ENCODE data around the gene CSF1R. TPM values are rescaled to one million over a fixed set of nuclear protein-coding genes. Genes with fewer than 3 reads are reported as not detected.

Gene CSF1R
- polyA plus RNA-seq, 1 of the 3 experiments (the other 2 are of a cell fraction), result 0.25 TPM

DNA sequence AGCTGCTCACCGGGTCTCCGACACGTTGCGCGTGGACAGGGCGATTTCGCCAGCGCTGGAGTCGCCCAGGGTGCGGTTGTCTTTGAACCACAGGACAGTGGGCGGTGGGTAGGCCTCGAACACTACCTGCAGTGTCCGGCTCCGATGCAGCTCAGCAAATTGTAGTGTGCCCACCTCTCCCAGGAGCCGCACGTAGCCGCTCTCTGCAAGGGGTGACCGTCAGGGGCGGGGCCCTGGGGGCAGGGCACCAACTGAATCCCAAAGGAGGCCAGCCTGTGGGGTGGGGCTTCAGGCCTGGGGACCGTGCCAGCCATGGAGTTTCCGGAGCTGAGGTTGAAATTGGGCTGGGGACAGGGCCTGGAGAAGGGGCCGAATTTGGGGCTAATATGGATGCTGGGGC, 46.4 kb upstream of the CSF1R start (continued):
- no peak for TF ChIP-seq TCF12 (IDR thresholded peaks at IDR 0.05)

DNA sequence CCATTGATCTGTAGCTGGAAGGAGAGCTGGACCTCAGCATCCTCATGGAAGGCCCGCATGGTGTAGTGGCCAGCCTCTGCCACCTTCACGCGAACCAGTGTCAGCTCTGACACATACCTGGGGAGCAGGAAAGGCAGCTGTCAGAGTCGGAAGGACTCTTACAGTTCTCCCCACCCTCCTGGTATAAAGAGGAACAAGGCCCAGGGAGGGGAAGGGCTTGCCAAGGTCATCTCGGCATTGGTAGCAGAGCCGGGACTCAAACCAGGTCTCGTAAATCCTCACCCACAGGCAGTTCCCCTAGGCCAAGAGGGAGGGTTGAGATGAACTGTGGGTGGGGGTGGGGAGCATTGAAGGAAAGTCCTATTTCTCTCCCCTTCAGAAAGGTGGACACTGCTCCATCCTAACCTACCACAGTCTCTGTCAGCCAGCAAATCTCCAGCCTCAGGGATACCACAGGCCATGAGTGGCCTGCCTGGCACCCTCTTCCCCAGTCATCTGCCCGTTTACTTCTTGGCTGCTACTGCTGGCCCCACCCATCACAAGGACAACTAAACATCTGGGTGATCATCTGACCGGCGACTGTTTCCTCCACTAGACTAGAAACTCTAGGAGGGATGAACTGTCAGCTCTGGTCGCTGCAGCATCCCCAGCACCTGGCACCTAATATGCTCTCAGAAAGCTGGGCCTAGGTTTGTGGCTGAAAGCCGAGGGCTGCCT, 45.8 kb upstream of the CSF1R start:
- Histone ChIP-seq H3K9me2 (no peaks in the 10 kb centered on the region), H3K27me3 (ENCODE audit: insufficient read depth) (no peaks in the 10 kb centered on the region), H3K36me3 (replicated peaks in 1 of 2; ENCODE audit: control insufficient read depth in 1 of 2, insufficient read depth in 2 of 2, low read length in 1 of 2) (peaks cover 36 to 76% of the 10 kb centered on the region in 2 experiments), H3K4me2 (no peak overlapping the region), H3K27ac (ENCODE audit: low read depth in 2 of 2, low read length in 1 of 2) (no peak overlapping the region), H3K9me3 (no peaks in the 10 kb centered on the region), H3K4me1 (ENCODE audit: control insufficient read depth in 1 of 2, insufficient read depth in 2 of 2, low read depth in 1 of 2, low read length in 1 of 2) (peaks cover 3 to 13% of the 10 kb centered on the region in 2 experiments; a peak in 3 of 4 replicates), H3K4me3 (ENCODE audit: low read depth in 2 of 2, low read length in 1 of 2) (no peak overlapping the region), H4K20me1 (ENCODE audit: insufficient read depth) (no peaks in the 10 kb centered on the region), H3K9ac (no peak overlapping the region), H3K79me2 (ENCODE audit: insufficient read depth) (no peaks in the 10 kb centered on the region; the same call in 1 of the 2 replicates), H2AFZ (ENCODE audit: low read depth) (no peak overlapping the region), H3F3A (replicated peaks; ENCODE audit: insufficient read depth) (no peaks in the 10 kb centered on the region)
- WGBS (ENCODE audit: low lambda C conversion rate), result 93% methylated on average over 10 of the region's 12 CpGs
- TF ChIP-seq JUND (IDR thresholded peaks at IDR 0.05) (no peak), FOSL2 (IDR thresholded peaks at IDR 0.05; ENCODE audit: borderline replicate concordance, low read depth) (no peak), SMC3 (IDR thresholded peaks at IDR 0.05; ENCODE audit: low read depth, low read length) (no peak), FOXM1 (IDR thresholded peaks at IDR 0.05; ENCODE audit: low read depth) (no peak), RXRA (IDR thresholded peaks at IDR 0.05; ENCODE audit: borderline replicate concordance, low read depth) (no peak), MXI1 (IDR thresholded peaks at IDR 0.05; ENCODE audit: low read depth, low read length) (no peak), POLR2AphosphoS5 (IDR thresholded peaks at IDR 0.05; ENCODE audit: low read depth, low read length) (no peak), TEAD4 (IDR thresholded peaks at IDR 0.05; ENCODE audit: borderline replicate concordance, insufficient read depth) (no peak)
- TF ChIP-seq, protein P1, sequence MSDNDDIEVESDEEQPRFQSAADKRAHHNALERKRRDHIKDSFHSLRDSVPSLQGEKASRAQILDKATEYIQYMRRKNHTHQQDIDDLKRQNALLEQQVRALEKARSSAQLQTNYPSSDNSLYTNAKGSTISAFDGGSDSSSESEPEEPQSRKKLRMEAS (IDR thresholded peaks at IDR 0.05; ENCODE audit: low read depth), result no peak
- TF ChIP-seq, protein P2, sequence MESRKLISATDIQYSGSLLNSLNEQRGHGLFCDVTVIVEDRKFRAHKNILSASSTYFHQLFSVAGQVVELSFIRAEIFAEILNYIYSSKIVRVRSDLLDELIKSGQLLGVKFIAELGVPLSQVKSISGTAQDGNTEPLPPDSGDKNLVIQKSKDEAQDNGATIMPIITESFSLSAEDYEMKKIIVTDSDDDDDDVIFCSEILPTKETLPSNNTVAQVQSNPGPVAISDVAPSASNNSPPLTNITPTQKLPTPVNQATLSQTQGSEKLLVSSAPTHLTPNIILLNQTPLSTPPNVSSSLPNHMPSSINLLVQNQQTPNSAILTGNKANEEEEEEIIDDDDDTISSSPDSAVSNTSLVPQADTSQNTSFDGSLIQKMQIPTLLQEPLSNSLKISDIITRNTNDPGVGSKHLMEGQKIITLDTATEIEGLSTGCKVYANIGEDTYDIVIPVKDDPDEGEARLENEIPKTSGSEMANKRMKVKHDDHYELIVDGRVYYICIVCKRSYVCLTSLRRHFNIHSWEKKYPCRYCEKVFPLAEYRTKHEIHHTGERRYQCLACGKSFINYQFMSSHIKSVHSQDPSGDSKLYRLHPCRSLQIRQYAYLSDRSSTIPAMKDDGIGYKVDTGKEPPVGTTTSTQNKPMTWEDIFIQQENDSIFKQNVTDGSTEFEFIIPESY (IDR thresholded peaks at IDR 0.05; ENCODE audit: borderline replicate concordance, low read depth), result no peak
- TF ChIP-seq, protein P3, sequence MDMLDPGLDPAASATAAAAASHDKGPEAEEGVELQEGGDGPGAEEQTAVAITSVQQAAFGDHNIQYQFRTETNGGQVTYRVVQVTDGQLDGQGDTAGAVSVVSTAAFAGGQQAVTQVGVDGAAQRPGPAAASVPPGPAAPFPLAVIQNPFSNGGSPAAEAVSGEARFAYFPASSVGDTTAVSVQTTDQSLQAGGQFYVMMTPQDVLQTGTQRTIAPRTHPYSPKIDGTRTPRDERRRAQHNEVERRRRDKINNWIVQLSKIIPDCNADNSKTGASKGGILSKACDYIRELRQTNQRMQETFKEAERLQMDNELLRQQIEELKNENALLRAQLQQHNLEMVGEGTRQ (IDR thresholded peaks at IDR 0.05; ENCODE audit: borderline replicate concordance, low read depth, low read length), result no peak
- TF ChIP-seq, protein P4, sequence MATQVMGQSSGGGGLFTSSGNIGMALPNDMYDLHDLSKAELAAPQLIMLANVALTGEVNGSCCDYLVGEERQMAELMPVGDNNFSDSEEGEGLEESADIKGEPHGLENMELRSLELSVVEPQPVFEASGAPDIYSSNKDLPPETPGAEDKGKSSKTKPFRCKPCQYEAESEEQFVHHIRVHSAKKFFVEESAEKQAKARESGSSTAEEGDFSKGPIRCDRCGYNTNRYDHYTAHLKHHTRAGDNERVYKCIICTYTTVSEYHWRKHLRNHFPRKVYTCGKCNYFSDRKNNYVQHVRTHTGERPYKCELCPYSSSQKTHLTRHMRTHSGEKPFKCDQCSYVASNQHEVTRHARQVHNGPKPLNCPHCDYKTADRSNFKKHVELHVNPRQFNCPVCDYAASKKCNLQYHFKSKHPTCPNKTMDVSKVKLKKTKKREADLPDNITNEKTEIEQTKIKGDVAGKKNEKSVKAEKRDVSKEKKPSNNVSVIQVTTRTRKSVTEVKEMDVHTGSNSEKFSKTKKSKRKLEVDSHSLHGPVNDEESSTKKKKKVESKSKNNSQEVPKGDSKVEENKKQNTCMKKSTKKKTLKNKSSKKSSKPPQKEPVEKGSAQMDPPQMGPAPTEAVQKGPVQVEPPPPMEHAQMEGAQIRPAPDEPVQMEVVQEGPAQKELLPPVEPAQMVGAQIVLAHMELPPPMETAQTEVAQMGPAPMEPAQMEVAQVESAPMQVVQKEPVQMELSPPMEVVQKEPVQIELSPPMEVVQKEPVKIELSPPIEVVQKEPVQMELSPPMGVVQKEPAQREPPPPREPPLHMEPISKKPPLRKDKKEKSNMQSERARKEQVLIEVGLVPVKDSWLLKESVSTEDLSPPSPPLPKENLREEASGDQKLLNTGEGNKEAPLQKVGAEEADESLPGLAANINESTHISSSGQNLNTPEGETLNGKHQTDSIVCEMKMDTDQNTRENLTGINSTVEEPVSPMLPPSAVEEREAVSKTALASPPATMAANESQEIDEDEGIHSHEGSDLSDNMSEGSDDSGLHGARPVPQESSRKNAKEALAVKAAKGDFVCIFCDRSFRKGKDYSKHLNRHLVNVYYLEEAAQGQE (IDR thresholded peaks at IDR 0.05; ENCODE audit: low read depth, low read length), result no peak
- TF ChIP-seq, protein P5, sequence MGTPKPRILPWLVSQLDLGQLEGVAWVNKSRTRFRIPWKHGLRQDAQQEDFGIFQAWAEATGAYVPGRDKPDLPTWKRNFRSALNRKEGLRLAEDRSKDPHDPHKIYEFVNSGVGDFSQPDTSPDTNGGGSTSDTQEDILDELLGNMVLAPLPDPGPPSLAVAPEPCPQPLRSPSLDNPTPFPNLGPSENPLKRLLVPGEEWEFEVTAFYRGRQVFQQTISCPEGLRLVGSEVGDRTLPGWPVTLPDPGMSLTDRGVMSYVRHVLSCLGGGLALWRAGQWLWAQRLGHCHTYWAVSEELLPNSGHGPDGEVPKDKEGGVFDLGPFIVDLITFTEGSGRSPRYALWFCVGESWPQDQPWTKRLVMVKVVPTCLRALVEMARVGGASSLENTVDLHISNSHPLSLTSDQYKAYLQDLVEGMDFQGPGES (IDR thresholded peaks at IDR 0.05; ENCODE audit: low read depth, low read length), result no peak
- DNase-seq, result no peak
- ChIA-PET CTCF (interaction anchor here (0.8 to 12.5 kb wide), 5 partner anchors 9 to 129 kb away, joined by 3 to 173 read pairs (median 24); partner anchors contain the start of gene PDGFRB), POLR2A (no interaction called here)
